SU-DHL-6 (cell line): ENCODE data around the gene POLR1D.

Source experiments
- H2AFZ ChIP-seq: fragments of 200-600 bp; sonication (generic); 2 replicates; pipeline ENCODE4 v1.6.1; 2014; ENCODE audit warnings: low read depth, mild to moderate bottlenecking, moderate library complexity, mixed read lengths, antibody characterized with exemption, low read length; ENCODE audit not compliant: severe bottlenecking
- H3F3A ChIP-seq: fragments of 200-600 bp; shearing (Covaris generic); 2 replicates; pipeline ENCODE4 v1.6.0; 2016; ENCODE audit warnings: antibody characterized with exemption, mild to moderate bottlenecking; ENCODE audit not compliant: insufficient read depth
- H3K27ac ChIP-seq: fragments of 200-600 bp; sonication (generic); 2 replicates; pipeline ENCODE4 v1.5.1; 2016; ENCODE audit warnings: low read depth, mild to moderate bottlenecking, low read length, moderate library complexity, mixed read lengths
- H3K27me3 ChIP-seq: fragments of 200-600 bp; sonication (generic), shearing (Covaris generic); 2 replicates; pipeline ENCODE4 v1.6.0; 2014; ENCODE audit warnings: mild to moderate bottlenecking, low read length
- H3K36me3 ChIP-seq: fragments of 200-600 bp; sonication (generic); 2 replicates; pipeline ENCODE4 v1.6.1; 2014; ENCODE audit warnings: mild to moderate bottlenecking, low read length, mixed read lengths
- H3K4me2 ChIP-seq: fragments of 300-600, 200-600 bp; shearing (Covaris generic), sonication (generic); 2 replicates; pipeline ENCODE4 v1.6.0; 2014; ENCODE audit warnings: low read length, low read depth, mild to moderate bottlenecking; ENCODE audit not compliant: poor library complexity, severe bottlenecking
- H3K4me3 ChIP-seq: fragments of 200-600 bp; sonication (generic); 2 replicates; pipeline ENCODE4 v1.5.1; 2014; ENCODE audit warnings: antibody characterized with exemption, low read length, mild to moderate bottlenecking, mixed read lengths; ENCODE audit not compliant: insufficient read depth, poor library complexity, severe bottlenecking
- H3K79me2 ChIP-seq: fragments of 200-600 bp; sonication (generic); 2 replicates; pipeline ENCODE4 v1.6.1; 2014; ENCODE audit warnings: mild to moderate bottlenecking, low read length, moderate library complexity; ENCODE audit not compliant: insufficient read depth
- H3K9ac ChIP-seq: fragments of 200-600 bp; sonication (generic); 2 replicates; pipeline ENCODE4 v1.7.0; 2014; ENCODE audit warnings: mild to moderate bottlenecking, low read length
- H3K9me2 ChIP-seq: fragments of 200-600 bp; sonication (generic); replicated peaks from 2 replicates; pipeline ENCODE4 v1.6.1; 2014; ENCODE audit warnings: low read length; ENCODE audit not compliant: insufficient read depth
- H3K9me3 ChIP-seq: fragments of 200-600 bp; sonication (generic); 2 replicates; pipeline ENCODE4 v1.6.1; 2014; ENCODE audit warnings: low read length, mixed read lengths; ENCODE audit not compliant: insufficient read depth
- H4K20me1 ChIP-seq: fragments of 200-600 bp; sonication (generic); 2 replicates; pipeline ENCODE4 v1.6.1; 2014; ENCODE audit warnings: low read depth, mild to moderate bottlenecking, antibody characterized with exemption, low read length, moderate library complexity, mixed read lengths
- EZH2phosphoT487 ChIP-seq: fragments of 200-600 bp; sonication (generic), shearing (Covaris generic); conservative IDR thresholded peaks from 2 replicates; pipeline ENCODE4 v1.6.1; 2018; ENCODE audit warnings: mild to moderate bottlenecking, antibody characterized with exemption, low read length, moderate library complexity, mixed read lengths
- TF ChIP-seq, protein P1 (sequence below): fragments of 200-600 bp; sonication (generic); IDR thresholded peaks from one replicate; pipeline ENCODE4 v1.5.1; 2017; ENCODE audit warnings: antibody characterized with exemption, mild to moderate bottlenecking, low read length, moderate library complexity; ENCODE audit not compliant: insufficient read depth, poor library complexity, severe bottlenecking

The POLR1D gene, protein sequence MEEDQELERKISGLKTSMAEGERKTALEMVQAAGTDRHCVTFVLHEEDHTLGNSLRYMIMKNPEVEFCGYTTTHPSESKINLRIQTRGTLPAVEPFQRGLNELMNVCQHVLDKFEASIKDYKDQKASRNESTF

DNA sequence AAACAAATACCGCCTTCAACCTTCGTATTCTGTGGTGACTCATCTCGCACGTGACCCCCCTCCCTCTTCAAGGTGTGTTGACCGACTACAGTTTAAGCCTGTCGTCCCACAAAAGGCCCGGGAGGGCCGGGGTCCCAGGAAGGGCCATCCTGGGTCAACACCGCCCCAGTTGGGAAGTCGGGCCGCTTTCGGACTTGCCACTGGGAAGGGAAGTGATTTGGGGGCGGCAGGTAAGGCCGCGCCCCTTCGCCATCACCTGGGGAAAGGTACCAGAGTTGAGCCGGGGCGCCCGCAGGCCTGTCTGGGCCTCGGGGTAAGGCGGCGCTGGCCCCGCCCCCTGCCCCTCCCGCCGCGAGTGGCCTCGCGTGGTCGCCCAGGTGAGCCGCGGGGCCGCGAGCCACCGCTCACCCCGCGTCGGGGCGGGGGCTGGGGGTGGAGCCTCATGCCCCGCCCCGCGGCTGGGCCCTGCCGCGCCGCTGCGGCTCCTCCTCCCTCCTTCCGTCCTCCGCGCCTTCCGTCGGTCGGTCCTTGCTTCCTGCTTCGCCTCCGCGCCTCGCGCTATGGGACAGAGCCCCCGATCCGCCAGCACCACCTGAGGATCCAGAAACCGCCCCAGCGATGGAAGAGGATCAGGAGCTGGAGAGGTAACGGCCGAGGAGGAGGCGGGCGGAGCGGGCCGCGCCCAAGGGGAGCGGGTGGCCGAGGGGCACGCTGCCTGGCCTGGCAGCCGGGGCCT lies at the start of gene POLR1D:
Gene POLR1D (plus strand): TSS at position 527 of the 736 bp plus-strand sequence. CDS start 92 bp downstream, at position 619.
- no peaks in the 10 kb centered on the region for H3K9me2 ChIP-seq
- H3K4me3 ChIP-seq = peak within 1 kb of the TSS; percentile 93
- peak within 1 kb of the TSS; percentile 87 for H3K9ac ChIP-seq
- no peak for TF ChIP-seq EZH2phosphoT487
- TF ChIP-seq, protein P1, sequence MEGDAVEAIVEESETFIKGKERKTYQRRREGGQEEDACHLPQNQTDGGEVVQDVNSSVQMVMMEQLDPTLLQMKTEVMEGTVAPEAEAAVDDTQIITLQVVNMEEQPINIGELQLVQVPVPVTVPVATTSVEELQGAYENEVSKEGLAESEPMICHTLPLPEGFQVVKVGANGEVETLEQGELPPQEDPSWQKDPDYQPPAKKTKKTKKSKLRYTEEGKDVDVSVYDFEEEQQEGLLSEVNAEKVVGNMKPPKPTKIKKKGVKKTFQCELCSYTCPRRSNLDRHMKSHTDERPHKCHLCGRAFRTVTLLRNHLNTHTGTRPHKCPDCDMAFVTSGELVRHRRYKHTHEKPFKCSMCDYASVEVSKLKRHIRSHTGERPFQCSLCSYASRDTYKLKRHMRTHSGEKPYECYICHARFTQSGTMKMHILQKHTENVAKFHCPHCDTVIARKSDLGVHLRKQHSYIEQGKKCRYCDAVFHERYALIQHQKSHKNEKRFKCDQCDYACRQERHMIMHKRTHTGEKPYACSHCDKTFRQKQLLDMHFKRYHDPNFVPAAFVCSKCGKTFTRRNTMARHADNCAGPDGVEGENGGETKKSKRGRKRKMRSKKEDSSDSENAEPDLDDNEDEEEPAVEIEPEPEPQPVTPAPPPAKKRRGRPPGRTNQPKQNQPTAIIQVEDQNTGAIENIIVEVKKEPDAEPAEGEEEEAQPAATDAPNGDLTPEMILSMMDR = no peak
- peaks cover 23% of the 10 kb centered on the region; the same call in 1 of the 2 replicates for H4K20me1 ChIP-seq
- no peaks in the 10 kb centered on the region for H3K9me3 ChIP-seq
- H3K27me3 ChIP-seq = no peaks in the 10 kb centered on the region
- peaks cover 6% of the 10 kb centered on the region for H3F3A ChIP-seq
- H3K4me2 ChIP-seq = peak within 1 kb of the TSS; percentile 94
- peaks cover 74% of the 10 kb centered on the region for H3K79me2 ChIP-seq
- peak within 1 kb of the TSS; percentile 90 for H3K27ac ChIP-seq
- H3K36me3 ChIP-seq = peaks cover 16% of the 10 kb centered on the region
- peak within 1 kb of the TSS; percentile 77 for H2AFZ ChIP-seq

DNA sequence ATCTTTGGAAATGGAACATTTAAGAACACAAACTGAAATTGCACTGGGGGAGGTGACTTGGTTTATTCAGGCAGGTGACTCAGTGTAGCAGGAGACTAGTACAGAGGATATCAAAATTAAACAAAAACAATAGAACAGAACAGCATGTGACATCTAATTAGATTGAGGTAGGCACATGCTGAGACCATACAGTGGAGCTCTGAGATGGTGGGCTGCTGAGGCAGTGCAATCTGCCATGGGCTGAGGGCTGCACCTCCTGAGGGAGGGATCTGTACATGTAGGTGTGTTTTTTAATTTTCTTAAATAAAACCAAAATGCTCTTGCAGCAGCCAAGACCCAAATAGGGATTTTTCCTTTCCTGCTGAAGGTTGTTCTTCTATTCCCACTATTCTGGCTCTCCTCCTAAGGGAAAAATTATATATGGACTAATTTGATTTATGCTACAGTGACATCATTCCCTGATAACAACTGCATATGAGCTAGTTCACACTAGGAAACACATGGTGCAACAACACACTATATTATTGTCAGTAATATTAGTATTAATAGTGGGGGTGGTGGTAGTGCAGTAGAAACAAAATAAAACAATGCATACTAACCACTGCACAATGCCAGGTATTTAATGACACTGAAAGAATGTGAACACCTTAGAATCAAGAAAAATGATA lies 49.3 kb upstream of the POLR1D start:
- no peak for TF ChIP-seq EZH2phosphoT487
- TF ChIP-seq, protein P1 = no peak
- Histone ChIP-seq H3K79me2 (no peaks in the 10 kb centered on the region), H2AFZ (no peak overlapping the region), H3K4me3 (no peak overlapping the region), H4K20me1 (no peaks in the 10 kb centered on the region), H3K36me3 (0 out of 2 replicates have a peak, but pooled peaks cover 5% of the 10 kb centered on the region), H3F3A (no peaks in the 10 kb centered on the region), H3K9ac (no peak overlapping the region), H3K27me3 (no peaks in the 10 kb centered on the region), H3K27ac (no peak overlapping the region), H3K9me3 (no peaks in the 10 kb centered on the region), H3K4me2 (no peak overlapping the region), H3K9me2 (no peaks in the 10 kb centered on the region)

DNA sequence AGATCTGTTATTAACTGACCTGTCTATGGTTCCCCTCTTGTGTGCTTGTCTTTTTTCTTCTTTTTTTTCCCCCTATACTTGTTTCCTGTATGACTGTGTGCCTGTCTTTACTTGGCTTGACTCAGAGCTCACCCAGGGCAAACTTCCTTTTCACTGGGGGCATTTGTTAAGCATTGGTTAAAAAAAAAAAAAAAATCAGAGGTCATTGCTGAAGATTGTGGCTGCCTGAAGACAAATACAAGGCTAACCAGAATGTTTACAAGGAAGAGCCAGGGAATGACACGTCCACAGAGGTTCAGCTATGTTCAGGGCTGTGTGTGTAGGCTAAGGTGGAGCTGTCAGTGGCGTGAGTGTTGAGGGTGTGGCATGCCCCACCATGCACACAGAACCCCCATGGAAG lies 48.4 kb upstream of the POLR1D start:
- H3K9me3 ChIP-seq = no peaks in the 10 kb centered on the region
- no peaks in the 10 kb centered on the region for H4K20me1 ChIP-seq
- no peaks in the 10 kb centered on the region for H3K27me3 ChIP-seq
- no peak overlapping the region for H2AFZ ChIP-seq
- no peaks in the 10 kb centered on the region for H3F3A ChIP-seq
- no peak overlapping the region for H3K4me3 ChIP-seq
- H3K79me2 ChIP-seq = no peaks in the 10 kb centered on the region
- H3K27ac ChIP-seq = no peak overlapping the region
- no peaks in the 10 kb centered on the region for H3K36me3 ChIP-seq
- no peaks in the 10 kb centered on the region for H3K9me2 ChIP-seq
- H3K9ac ChIP-seq = no peak overlapping the region
- H3K4me2 ChIP-seq = no peak overlapping the region
- no peak for TF ChIP-seq EZH2phosphoT487
- TF ChIP-seq, protein P1 = no peak
